ENCODE results near the gene SYT1.

SYT1 gene

GRCh38 chr12:78864403-78864869, at the start of gene SYT1:
TSS of gene SYT1 (plus strand) at chr12:78864774.
- H3K9ac ChIP-seq (ENCODE audit: low read length) = no peak within 1 kb of the TSS
- no peaks in the 10 kb centered on the region for H4K20me1 ChIP-seq (ENCODE audit: low read depth, low read length)
- H3K4me3 ChIP-seq (ENCODE audit: insufficient read depth, low read length, poor library complexity, severe bottlenecking) = no peak within 1 kb of the TSS
- no peaks in the 10 kb centered on the region for H3F3A ChIP-seq (ENCODE audit: insufficient read depth)
- no peaks in the 10 kb centered on the region for H3K27me3 ChIP-seq (ENCODE audit: low read length)
- H3K79me2 ChIP-seq (ENCODE audit: insufficient read depth, low read length) = no peaks in the 10 kb centered on the region
- no peak within 1 kb of the TSS for H3K4me2 ChIP-seq (ENCODE audit: low read depth, low read length, poor library complexity, severe bottlenecking)
- H3K36me3 ChIP-seq (ENCODE audit: low read length) = no peaks in the 10 kb centered on the region
- TF ChIP-seq, protein P1, sequence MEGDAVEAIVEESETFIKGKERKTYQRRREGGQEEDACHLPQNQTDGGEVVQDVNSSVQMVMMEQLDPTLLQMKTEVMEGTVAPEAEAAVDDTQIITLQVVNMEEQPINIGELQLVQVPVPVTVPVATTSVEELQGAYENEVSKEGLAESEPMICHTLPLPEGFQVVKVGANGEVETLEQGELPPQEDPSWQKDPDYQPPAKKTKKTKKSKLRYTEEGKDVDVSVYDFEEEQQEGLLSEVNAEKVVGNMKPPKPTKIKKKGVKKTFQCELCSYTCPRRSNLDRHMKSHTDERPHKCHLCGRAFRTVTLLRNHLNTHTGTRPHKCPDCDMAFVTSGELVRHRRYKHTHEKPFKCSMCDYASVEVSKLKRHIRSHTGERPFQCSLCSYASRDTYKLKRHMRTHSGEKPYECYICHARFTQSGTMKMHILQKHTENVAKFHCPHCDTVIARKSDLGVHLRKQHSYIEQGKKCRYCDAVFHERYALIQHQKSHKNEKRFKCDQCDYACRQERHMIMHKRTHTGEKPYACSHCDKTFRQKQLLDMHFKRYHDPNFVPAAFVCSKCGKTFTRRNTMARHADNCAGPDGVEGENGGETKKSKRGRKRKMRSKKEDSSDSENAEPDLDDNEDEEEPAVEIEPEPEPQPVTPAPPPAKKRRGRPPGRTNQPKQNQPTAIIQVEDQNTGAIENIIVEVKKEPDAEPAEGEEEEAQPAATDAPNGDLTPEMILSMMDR (IDR thresholded peaks at IDR 0.05; ENCODE audit: insufficient read depth, low read length, poor library complexity, severe bottlenecking) = no peak
- TF ChIP-seq EZH2phosphoT487 (conservative IDR thresholded peaks at IDR 0.05; ENCODE audit: low read length) = no peak
- no peaks in the 10 kb centered on the region for H3K9me3 ChIP-seq (ENCODE audit: insufficient read depth, low read length)
- no peak within 1 kb of the TSS for H3K27ac ChIP-seq (ENCODE audit: low read depth, low read length)
- no peaks in the 10 kb centered on the region for H3K9me2 ChIP-seq (replicated peaks; ENCODE audit: insufficient read depth, low read length)
- H2AFZ ChIP-seq (ENCODE audit: low read depth, low read length, severe bottlenecking) = no peak within 1 kb of the TSS

DNA sequence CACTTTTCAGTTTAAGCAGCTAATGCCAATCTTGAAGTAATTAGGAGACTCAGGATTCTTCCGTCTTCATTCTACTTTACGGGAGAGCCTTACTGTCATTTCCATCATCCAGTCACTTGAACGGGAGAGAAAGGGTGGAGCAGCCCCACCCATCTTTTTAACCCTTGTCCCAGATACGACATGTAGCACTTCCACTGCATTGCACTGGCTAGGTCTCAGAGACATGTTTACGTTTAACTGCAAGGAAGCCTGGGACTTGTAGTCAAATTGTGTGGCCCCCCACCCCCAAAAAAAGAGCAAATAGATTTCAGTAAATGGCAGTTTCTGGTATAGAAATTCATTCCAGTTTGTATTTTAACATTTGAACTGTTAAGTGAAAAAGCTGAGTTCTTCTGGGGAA, 46.1 kb upstream of the SYT1 start:
- Histone ChIP-seq H3K27me3 (ENCODE audit: low read length) (no peaks in the 10 kb centered on the region), H3F3A (ENCODE audit: insufficient read depth) (no peaks in the 10 kb centered on the region), H3K9me3 (ENCODE audit: insufficient read depth, low read length) (no peaks in the 10 kb centered on the region), H3K79me2 (ENCODE audit: insufficient read depth, low read length) (no peaks in the 10 kb centered on the region), H3K27ac (ENCODE audit: low read depth, low read length) (no peak overlapping the region), H3K4me2 (ENCODE audit: low read depth, low read length, poor library complexity, severe bottlenecking) (no peak overlapping the region), H4K20me1 (ENCODE audit: low read depth, low read length) (no peaks in the 10 kb centered on the region), H2AFZ (ENCODE audit: low read depth, low read length, severe bottlenecking) (no peak overlapping the region), H3K4me3 (ENCODE audit: insufficient read depth, low read length, poor library complexity, severe bottlenecking) (no peak overlapping the region), H3K36me3 (ENCODE audit: low read length) (no peaks in the 10 kb centered on the region; the same call in 1 of the 2 replicates), H3K9me2 (replicated peaks; ENCODE audit: insufficient read depth, low read length) (no peaks in the 10 kb centered on the region), H3K9ac (ENCODE audit: low read length) (no peak overlapping the region)
- TF ChIP-seq, protein P1 (IDR thresholded peaks at IDR 0.05; ENCODE audit: insufficient read depth, low read length, poor library complexity, severe bottlenecking) = no peak
- TF ChIP-seq EZH2phosphoT487 (conservative IDR thresholded peaks at IDR 0.05; ENCODE audit: low read length) = no peak

GRCh38 chr12:78820946-78821345, 43.6 kb upstream of the SYT1 start:
- no peaks in the 10 kb centered on the region for H4K20me1 ChIP-seq (ENCODE audit: low read depth, low read length)
- H2AFZ ChIP-seq (ENCODE audit: low read depth, low read length, severe bottlenecking) = no peak overlapping the region
- H3K9ac ChIP-seq (ENCODE audit: low read length) = no peak overlapping the region
- H3K79me2 ChIP-seq (ENCODE audit: insufficient read depth, low read length) = no peaks in the 10 kb centered on the region
- H3K9me2 ChIP-seq (replicated peaks; ENCODE audit: insufficient read depth, low read length) = no peaks in the 10 kb centered on the region
- no peak overlapping the region for H3K4me3 ChIP-seq (ENCODE audit: insufficient read depth, low read length, poor library complexity, severe bottlenecking)
- no peak overlapping the region for H3K4me2 ChIP-seq (ENCODE audit: low read depth, low read length, poor library complexity, severe bottlenecking)
- TF ChIP-seq, protein P1 (IDR thresholded peaks at IDR 0.05; ENCODE audit: insufficient read depth, low read length, poor library complexity, severe bottlenecking) = no peak
- no peak for TF ChIP-seq EZH2phosphoT487 (conservative IDR thresholded peaks at IDR 0.05; ENCODE audit: low read length)
- no peaks in the 10 kb centered on the region for H3F3A ChIP-seq (ENCODE audit: insufficient read depth)
- H3K27me3 ChIP-seq (ENCODE audit: low read length) = no peaks in the 10 kb centered on the region
- no peak overlapping the region for H3K27ac ChIP-seq (ENCODE audit: low read depth, low read length)
- H3K9me3 ChIP-seq (ENCODE audit: insufficient read depth, low read length) = no peaks in the 10 kb centered on the region
- H3K36me3 ChIP-seq (ENCODE audit: low read length) = no peaks in the 10 kb centered on the region
